Right renal cortex interstitium (tissue), 3 donors: ENCODE results near the gene BTBD9. TPM values are rescaled to one million over a fixed set of nuclear protein-coding genes. Genes with fewer than 3 reads are reported as not detected.
A peak's percentile ranks its signal among the peaks of the same experiment; 100 is the strongest.

Experiments
- DNase-seq, 3 donors: peaks; one replicate each; pipeline ENCODE4 v3.0.0-alpha.2; 2013; ENCODE audit warnings: low read depth in 3 of 3, low spot score in 2 of 3
- polyA plus RNA-seq, 3 donors: library from polyadenylated mRNA; unstranded; fragments of 120-200 nt; gene quantifications; one replicate each; pipeline ENCODE4 v1.2.1, GENCODE V29; 2013; ENCODE audit not compliant: insufficient read length in 3 of 3

Gene BTBD9
- polyA plus RNA-seq, 3 donors, result 13.1 to 16.8 (median 14.7) TPM

DNA sequence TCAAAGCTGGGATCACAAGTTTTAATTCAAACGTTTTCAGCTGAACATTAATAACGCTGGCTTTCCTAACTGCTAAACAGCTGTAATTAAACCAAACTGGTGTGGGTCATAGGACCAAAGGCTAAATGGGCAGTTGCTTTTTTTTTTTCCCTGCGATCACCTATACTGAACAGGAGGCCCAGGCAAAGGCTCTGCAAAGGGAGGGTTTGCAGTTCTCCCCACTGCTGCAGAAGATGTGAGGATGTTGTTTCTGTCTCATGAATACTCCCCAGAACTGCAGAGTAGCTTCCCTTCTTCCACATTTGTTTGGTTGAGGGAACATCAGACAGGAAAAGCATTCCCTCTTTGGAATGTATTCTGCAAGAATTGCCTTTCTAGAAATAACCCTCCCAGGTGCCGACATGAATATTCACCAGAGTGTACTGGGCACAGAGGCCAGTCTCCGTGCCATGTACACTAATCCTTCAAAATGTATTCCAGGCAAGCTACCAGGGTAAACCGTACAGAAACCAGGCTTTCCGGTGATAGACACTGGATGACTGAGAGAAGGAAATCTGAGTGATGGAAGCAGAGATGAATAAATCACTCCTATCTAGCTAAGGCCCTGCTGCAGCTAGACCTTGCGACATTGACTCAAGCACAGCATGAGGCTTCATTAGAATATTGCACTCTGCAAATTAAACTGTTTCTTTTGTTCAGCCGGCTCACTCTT lies 370.1 kb downstream of the BTBD9 start:
- no peak for DNase-seq

DNA sequence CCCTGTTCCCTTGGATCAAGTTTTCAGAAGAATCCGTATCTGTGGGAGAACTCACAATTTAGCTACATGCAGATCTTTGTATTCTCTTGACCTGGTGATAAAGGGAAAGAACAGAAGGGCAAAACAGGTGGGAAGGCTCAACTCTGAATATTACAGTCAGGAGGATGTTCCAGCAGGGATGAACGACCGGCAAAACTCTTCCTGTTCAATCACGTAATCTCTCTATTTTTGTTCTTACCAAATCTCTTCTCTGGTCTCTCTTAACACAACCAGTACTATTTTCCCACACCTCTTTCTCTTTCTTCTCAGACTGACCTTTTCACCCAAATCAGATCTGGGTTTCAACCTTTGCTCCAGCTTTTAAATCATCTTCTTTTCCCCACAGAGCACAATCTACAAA lies 371.4 kb downstream of the BTBD9 start:
- no peak for DNase-seq

DNA sequence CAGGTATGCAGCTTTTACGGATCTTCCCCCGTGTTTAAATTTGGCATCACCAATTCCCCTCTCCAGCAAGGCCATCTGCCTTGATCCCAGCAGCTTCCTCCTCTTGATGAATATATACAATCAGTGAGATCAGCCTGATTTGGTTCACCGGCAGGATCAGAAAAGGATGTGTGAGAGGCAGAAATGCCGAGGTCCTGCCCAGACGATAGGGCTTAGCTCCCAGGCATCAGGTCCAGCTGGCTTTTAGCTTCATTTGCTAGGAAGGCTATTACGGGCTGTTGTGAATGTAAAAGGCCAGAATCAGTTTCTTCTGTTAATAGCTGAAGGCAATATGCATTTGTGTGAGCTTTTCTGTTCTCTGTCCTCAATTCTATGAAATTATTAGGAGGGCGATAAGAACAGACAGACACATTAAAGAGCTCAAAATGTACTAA lies 372.8 kb downstream of the BTBD9 start:
- no peak for DNase-seq

DNA sequence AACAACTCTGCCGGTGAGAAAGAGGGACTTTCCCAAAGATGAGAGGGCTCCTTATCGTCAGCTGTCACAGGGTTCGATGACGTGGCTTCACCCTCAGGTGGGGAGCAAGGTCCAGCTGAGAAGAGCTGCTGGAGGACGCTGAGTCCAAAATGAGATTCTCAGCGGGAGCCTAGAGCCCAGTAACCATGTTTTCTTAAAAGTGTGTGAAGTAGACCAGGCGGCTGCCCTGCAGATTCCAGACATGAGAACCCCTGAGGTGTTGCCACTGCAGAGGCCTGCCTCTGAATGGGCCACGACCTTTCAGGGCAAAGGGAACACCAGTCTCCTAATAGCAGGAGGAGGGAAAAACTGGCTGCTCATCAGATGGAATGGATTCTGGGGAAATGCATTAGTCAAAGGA lies 375.1 kb downstream of the BTBD9 start:
- no peak for DNase-seq

DNA sequence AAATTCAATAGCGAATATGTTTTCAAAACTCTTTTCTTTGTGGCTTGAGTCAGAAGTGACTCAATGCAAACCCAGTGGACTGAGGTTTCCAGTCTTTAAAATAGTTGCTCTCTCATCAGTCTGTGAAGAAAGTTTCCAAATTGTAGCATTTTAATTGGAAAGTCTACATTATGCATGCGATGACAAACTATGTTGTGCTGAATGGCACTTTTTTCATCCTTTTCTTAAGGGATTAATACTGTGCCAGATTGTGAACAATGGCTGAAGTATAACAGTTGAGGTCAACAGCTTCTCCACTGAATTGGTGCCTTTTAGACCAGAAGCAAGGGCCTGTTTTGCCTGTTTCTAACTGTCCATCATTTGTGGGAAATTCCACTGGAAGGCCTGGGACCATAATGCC lies 377.1 kb downstream of the BTBD9 start:
- no peak for DNase-seq

DNA sequence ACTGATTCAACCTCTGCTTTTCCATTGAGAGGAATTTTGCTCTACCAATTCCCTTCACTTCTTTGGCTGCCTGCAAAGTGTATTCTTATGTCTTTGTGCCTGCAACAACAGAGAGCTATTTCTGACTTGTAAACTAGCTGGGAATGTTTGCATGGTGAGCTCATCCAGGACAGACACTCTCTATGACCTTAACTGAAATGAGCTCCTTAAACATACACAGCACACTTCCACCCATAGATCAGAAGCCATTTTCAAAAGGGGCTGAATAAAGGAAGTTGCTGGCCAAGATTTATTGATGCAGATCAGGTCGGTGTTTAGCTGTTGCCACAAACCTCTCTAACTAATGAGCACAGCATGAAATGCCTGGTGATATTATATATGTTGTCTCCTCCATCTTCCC lies 377.7 kb downstream of the BTBD9 start:
- DNase-seq, result peak in 1 of 3 donors; percentile 39

DNA sequence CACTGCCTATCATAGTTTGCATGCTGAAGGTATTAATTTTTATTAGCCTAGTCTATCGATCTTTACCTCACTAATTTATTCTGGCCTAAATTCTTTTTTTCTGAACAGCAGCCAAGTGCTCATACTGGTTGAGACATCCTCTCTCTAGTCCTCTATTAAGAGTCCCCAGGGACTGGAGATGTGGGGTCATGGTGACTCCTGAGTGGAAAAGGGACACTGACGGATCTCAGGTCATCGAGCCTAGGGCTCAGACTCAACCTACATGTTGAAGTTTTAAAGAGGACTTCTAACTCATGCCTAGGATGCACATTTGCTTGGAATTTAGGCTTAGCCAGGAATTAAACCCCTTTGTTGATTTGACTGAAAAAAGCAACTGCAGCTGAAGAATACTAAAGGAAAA lies 378.1 kb downstream of the BTBD9 start:
- no peak for DNase-seq

DNA sequence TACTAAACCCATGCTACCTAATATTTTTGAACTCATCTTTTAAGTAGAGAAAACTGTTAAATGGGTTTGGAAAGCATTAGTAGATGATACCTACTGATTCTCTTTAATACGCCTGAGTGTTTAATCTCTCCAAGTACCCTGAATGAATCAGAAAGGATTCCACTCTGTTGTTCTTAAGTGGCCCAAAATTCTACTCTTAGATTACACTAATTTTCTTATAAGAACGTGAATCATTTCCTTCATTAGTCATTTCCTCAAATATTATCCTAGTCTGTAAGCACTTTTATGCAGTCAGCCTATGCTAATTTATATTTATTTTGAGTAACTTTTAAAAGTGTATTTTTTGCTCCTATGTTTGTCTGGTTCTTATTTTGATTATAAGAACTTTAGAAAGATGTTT lies 380.0 kb downstream of the BTBD9 start:
- DNase-seq, result no peak

DNA sequence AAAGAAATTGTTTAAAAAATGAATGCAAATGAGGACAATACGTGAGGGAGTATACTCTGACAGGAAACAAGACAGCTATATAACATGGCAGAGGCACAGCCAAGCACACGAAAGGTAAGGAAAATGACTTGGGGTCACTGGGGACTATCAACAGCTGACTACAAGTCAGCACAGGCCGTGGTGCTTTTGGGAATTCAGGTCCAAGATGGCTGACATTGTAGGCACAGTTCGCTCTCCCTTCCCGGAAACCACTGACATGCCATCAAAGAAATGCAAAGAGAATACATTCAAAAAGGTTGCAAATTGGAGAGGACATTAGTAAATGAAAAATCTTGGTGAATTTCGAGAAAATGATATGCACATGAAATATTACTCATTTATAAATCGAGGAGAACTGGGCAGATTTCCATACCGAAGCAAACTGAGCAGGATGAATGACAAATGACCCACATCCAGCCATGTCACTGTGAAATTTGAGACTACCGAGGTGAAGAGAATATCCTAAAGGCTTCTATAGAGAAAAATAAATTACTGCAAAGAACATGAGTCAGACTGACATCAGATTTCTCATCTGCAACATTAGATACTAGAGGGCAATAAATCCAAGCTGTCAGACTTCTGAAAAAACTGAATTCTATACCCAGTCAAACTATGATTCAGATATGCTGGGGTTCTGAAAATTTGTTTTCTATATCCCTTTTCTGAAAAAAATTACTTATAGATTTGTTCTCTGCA lies 391.1 kb downstream of the BTBD9 start:
- DNase-seq, result no peak

DNA sequence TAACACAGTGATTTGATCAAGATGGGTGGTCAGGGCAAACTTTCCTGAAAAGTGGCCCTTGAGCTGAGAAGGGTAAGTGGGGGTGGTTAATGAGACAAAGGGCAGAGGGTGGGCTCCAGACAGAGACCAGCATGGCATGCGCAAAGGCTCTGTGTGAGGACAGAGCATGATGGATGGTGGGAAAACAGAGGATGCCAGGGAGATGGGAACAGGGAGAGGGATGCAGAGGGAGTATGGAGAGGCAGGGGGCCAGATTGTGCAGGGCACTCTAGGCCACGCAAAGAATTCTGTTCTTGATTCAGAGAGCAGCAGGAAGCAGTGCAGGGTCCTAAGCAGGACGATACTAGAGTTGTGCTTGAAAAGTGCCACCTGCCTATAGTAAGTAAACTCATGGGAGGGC lies 394.4 kb downstream of the BTBD9 start:
- no peak for DNase-seq

DNA sequence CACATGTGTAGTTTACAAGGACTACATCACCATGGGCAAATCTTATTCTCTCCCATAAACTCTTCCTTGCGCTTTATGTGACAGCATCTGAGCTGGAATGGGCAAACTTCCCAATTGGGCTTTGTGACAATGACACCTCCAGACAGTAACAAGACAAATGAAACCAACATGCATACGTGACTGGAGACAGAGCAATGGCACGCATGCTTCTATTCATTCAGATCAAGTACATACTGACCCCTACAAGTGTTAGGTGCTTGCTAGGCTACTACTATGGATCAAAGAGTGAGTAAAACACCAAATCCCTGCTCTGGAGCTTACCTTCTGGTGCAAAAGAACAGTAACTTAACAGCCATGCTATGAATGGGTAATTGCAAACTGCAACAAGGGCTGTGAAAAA lies 394.9 kb downstream of the BTBD9 start:
- no peak for DNase-seq

DNA sequence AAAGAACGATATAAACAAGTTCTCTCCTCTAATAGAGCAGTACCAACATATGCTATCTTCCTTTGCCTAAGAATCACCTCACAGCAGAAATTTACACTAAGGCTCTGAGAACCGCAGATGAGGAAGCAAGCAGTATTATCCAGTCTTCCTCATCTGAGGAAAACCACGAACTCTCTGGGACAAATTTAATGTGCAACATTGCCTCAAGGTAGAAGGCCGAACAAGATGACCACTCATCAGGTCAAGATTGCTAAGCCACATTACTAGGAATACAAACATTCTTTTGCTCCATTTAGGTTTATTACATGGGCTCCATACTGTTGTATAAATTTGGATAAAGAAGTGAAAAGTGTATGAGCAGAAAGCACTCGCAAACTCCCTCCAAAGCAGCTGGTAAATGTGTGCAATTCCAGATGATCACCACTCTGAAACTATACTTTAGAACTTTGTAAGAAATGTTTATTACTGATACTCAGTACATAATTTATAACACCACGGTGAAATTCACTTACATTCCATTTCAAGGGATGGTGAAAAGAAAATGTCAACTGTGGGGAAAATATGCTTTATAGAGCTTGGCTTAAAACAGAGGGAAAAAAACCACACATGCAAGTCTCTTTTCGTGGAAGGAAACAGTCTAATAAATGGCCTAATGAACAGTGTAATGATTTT lies 398.4 kb downstream of the BTBD9 start:
- no peak for DNase-seq

DNA sequence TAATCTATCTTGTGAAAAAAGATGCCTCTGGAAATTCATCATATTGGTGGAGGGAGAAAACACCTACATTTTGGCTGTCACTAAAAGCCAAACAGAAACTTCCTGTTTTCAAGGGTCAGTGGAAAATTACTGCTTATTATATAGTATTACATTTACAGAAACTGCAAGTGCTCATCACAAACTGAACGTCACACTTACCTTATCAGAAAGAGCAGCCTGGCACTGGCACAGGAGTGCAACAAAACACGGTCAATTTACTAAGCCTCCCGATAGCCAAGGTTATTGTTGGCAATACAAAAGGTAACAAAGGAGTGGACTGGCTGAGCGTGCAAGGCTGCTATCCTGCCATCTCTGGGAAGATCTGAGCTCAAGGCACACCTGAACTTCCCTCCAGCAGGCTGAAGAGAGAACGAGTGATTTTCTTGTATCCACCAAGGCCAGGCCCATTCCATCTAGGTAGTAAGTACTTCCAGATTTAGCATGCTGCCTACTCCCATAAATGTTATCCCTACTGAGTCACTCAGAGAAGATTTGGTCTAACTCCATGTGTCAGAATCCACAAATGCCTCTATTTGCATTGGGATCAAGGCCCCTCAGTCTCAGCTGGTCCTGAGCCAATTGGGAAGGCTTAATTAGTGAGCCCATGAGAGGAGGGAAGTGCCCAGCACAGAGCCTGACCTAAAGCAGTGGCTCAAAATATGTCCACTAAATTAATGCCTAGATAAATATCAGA lies 399.8 kb downstream of the BTBD9 start:
- no peak for DNase-seq

DNA sequence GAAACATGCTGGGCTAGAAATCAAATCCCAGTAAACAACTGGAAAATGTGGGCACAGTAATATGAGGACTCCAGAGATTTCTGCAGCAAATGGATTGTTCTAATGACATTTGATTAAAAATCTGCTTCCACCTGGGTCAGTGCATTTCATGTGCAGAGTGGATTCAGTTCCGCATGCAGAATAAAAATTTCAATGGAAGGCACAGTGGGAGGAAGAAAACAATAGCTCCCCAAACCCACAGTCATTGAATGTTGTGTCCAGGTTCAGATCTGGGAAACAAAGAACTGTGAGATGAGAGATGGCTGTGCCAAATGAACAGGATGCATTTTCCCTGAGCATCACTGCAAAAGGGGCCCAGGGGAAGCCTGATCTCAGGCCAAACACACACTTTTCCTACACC lies 403.1 kb downstream of the BTBD9 start:
- no peak for DNase-seq

DNA sequence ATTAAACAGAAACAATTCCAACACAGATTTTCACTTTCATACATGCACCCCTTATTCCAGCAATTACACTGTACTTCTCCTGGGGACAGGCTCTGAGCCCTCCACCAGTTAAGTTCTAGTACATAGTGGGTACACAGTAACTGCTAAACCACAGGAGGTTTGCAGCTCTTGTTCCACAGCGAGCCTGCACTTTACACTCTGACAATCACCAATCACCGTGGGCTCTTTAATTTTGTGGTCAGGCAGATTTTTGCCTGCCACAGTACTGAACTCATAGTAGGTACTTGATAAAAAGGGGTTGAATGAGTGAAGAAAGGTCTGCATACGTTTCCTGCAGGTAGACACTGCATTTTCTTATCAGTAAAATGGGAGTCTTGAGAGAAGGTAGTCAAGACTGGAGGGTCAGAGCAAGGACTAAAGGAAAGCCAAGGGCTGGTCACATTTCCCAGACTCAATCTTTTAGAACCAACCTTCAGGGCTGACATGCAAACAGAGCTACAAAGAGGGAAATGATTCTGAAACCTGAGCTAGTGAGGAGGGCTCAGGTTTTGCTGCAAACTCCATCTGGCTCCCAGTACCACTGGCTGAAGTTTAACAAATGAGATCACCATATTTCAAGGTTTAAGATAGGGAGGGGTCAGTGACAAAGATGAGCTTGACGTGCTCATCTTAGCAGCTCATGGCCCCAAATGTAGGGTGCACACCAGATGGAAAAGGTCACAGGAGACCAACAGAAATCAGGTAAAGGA lies 404.6 kb downstream of the BTBD9 start:
- DNase-seq, result no peak

DNA sequence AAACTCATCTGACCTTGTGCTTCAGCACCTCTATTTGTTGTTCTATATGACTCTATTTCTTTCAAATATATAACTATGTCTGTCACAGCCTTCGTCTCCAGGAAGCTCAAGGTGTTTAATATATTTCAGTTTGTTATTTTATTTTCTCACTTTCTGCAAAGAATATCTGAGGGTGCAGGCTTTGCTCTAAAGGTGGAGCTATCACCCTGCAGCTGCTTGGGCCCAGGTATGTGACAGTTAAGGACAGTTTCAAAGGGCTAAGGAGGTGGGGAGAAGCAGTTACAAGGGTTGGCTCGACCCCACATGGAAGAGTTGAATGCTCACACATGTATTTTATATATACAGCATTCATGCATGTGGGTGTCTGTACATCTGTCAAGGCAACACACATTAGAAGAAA lies 405.6 kb downstream of the BTBD9 start:
- DNase-seq, result no peak

DNA sequence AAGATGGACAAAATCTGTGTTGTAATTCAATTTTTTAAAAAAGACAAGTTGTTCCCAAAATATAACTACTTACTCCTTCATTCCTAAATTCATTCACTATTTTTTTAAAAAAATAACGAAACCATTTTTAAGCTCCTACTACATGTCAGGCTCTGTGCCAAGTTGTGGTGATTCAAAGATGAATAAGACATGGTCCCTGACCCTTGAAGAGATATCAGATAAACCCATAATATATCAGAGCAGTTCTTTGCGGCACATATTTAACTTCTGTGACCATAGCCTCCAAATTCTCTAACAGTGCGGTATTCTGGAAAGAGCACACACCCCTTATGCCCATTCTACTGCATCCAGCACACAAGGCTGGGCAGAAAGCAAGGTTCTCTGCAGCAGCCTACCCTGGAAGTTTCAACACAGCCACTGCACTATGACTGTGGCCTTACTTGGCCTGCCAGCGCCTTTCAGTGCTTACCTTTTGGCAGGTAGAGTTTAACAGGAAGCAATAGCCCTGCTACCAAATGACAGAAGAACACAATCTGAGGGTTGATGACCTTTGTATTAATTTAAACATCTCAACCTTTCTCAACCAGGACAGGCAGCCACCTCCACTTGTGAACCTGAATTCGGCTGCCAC lies 406.5 kb downstream of the BTBD9 start:
- no peak for DNase-seq

DNA sequence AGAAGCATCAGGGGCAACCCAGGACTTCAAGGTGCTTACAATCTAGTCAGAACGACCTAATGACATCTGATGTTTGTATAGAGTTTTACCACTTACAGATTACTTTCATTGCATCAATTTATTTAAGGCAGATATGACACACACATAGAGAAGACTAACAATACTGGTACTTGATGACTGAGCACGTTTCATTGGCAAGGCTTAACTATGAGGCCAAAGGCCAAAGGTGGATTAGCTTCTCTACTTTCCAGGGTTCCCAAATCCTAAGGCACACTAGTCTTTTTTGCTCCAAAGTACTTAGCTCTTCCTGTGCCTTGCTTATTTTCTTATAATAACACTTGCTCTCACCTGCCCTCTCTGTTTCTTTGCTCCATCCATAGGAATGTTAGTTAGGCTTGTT lies 414.0 kb downstream of the BTBD9 start:
- DNase-seq, result no peak

DNA sequence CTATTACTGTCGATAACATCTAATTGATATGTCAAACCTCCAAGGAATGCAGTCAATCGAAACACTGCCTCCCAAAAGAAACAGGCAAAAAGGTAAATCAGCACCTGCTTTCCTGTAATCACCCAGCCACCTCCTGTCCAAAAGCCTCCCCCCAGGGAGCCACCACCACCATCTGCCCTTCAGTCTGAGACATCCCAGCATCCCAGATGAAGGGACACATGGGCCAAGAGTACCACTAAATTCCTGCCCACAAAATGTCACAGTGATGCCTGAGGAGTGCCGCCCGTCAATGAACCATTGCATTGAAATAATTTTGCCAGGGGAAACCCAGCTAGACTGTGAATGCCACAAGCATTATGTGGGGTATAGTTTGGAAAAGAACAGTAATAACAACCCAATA lies 418.5 kb downstream of the BTBD9 start:
- no peak for DNase-seq

DNA sequence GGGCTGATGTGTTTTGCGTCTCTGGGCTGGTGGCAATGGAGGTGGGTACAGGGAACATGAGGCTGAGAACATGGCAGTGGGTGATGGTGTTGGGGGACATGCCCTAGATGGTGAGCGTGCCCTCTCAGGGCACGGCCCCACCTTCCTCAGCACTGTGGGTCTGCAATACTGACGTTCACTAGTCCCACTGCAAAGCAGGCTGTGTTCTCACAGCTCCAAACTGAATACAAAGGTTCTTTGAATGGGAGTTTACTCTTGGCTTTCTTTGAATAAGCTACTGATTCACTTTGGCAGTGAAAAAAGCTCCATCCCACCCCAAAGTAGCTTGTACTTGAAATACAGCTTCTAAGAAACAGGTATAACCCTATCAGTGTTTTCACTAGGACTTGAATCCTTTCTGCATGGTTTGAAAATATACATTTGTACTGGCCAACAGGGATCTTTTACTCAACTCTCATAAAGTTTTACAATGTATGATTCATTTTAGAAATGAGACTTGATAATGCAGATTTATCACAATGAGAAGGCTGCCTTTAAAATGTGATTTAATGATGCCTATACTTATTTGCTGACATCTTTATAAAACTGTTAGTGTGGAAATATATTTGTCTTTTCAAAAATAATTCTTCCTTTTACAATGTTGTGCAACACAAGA lies 419.5 kb downstream of the BTBD9 start:
- DNase-seq, result no peak
